ENCODE results near the gene RASGRF2. TPM values are rescaled to one million over a fixed set of nuclear protein-coding genes. Genes with fewer than 3 reads are reported as not detected.

RASGRF2 gene
- total and polyA plus RNA-seq, 2 of the 13 experiments (the other 11 are each of a cell fraction or from before 2014, with no cell fraction given), result 23.6 to 29.0 TPM

- no TSS peak for BruUV-seq (replicated peaks)
- Histone ChIP-seq H3K36me3 (replicated peaks in 1 of 2; ENCODE audit: control insufficient read depth in 1 of 2, insufficient read depth in 2 of 2, low read length in 2 of 2) (peaks cover 7 to 10% of the 10 kb centered on the region in 2 experiments; a peak in 3 of 5 replicates), H3K27me3 (ENCODE audit: control insufficient read depth in 1 of 2, insufficient read depth in 2 of 2, low read length in 2 of 2) (no peaks in the 10 kb centered on the region), H3K4me2 (ENCODE audit: low read depth, low read length) (no peak overlapping the region), H3K27ac (ENCODE audit: extremely low read length, insufficient read depth, low read length) (no peak overlapping the region), H3K4me3 (replicated peaks in 1 of 3; ENCODE audit: insufficient read depth in 1 of 3, low read depth in 2 of 3, low read length in 3 of 3) (no peak overlapping the region), H3K9ac (ENCODE audit: insufficient read depth, low read depth, low read length) (no peak overlapping the region), H3K9me3 (ENCODE audit: low read length) (no peaks in the 10 kb centered on the region), H3K4me1 (ENCODE audit: insufficient read depth, low read length) (peaks cover 10% of the 10 kb centered on the region), H2AFZ (ENCODE audit: low read length) (no peak overlapping the region), H4K20me1 (ENCODE audit: insufficient read depth, low read length) (no peaks in the 10 kb centered on the region), H3K79me2 (ENCODE audit: insufficient read depth, low read length) (no peaks in the 10 kb centered on the region)
- intact Hi-C loops (cut with micrococcal nuclease; ENCODE audit: unreplicated experiment), result no loop called here
- in situ Hi-C loops (cut with HindIII; ENCODE audit: extremely low pct_ligation_motif_present, low pct_unique_long_range_greater_than_20kb), result no loop called here
- no peak for TF ChIP-seq PAF1 (CRISPR knock-in tag; IDR thresholded peaks at IDR 0.05)
- no peak for TF ChIP-seq GZF1 (CRISPR knock-in tag; IDR thresholded peaks at IDR 0.05)
- TF ChIP-seq ZNF607 (CRISPR knock-in tag; IDR thresholded peaks at IDR 0.05; ENCODE audit: borderline replicate concordance), result no peak
- no peak for TF ChIP-seq SMARCE1 (IDR thresholded peaks at IDR 0.05; ENCODE audit: borderline replicate concordance)
- TF ChIP-seq PRPF4 (IDR thresholded peaks at IDR 0.05; ENCODE audit: low read depth, low read length, poor library complexity, severe bottlenecking), result no peak
- no peak for TF ChIP-seq TFDP1 (CRISPR knock-in tag; IDR thresholded peaks at IDR 0.05; ENCODE audit: borderline replicate concordance)
- TF ChIP-seq ZNF484 (CRISPR knock-in tag; IDR thresholded peaks at IDR 0.05; ENCODE audit: borderline replicate concordance, low read depth), result no peak
- no peak for TF ChIP-seq MAZ (IDR thresholded peaks at IDR 0.05; ENCODE audit: borderline replicate concordance, low read depth, low read length)
- no peak for TF ChIP-seq MAZ (CRISPR knock-in tag; IDR thresholded peaks at IDR 0.05; ENCODE audit: low read depth)
- no peak for TF ChIP-seq NCOA5 (CRISPR knock-in tag; IDR thresholded peaks at IDR 0.05)
- TF ChIP-seq HNRNPK (IDR thresholded peaks at IDR 0.05; ENCODE audit: low read depth, low read length, poor library complexity, severe bottlenecking), result no peak
- WGBS (ENCODE audit: low lambda C conversion rate), result 93% methylated on average over 4 of the region's 4 CpGs
- DNase-seq (ENCODE audit: low spot score), result no peak
- no peak for ATAC-seq
- ChIA-PET CTCF (ENCODE audit: low intra/inter-chr PET ratio, low total read pairs) (no interaction called here), POLR2A (no interaction called here)
- no peak for FAIRE-seq
Measured at GRCh38 chr5:81228084-81228483, 267.9 kb downstream of the RASGRF2 start.

Measured in HepG2 (cell line).